A549 treated with DMSO at 1 μM for 4 hours (cell line): ENCODE results near the gene JMY. TPM values are rescaled to one million over a fixed set of nuclear protein-coding genes. Genes with fewer than 3 reads are reported as not detected.

Experiments used
- total RNA-seq: library from RNA; stranded (reverse); fragments of 200-300 nt; extraction: Qiagen RNA extraction; gene quantifications from 5 replicates; pipeline ENCODE4 v1.2.3, GENCODE V29; 2022; ENCODE audit warnings: low read depth

The JMY gene, protein sequence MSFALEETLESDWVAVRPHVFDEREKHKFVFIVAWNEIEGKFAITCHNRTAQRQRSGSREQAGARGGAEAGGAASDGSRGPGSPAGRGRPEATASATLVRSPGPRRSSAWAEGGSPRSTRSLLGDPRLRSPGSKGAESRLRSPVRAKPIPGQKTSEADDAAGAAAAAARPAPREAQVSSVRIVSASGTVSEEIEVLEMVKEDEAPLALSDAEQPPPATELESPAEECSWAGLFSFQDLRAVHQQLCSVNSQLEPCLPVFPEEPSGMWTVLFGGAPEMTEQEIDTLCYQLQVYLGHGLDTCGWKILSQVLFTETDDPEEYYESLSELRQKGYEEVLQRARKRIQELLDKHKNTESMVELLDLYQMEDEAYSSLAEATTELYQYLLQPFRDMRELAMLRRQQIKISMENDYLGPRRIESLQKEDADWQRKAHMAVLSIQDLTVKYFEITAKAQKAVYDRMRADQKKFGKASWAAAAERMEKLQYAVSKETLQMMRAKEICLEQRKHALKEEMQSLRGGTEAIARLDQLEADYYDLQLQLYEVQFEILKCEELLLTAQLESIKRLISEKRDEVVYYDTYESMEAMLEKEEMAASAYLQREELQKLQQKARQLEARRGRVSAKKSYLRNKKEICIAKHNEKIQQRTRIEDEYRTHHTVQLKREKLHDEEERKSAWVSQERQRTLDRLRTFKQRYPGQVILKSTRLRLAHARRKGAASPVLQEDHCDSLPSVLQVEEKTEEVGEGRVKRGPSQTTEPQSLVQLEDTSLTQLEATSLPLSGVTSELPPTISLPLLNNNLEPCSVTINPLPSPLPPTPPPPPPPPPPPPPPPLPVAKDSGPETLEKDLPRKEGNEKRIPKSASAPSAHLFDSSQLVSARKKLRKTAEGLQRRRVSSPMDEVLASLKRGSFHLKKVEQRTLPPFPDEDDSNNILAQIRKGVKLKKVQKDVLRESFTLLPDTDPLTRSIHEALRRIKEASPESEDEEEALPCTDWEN
- 2.9 to 4.3 TPM (median 3.9 TPM) in 5 replicates for total RNA-seq

DNA sequence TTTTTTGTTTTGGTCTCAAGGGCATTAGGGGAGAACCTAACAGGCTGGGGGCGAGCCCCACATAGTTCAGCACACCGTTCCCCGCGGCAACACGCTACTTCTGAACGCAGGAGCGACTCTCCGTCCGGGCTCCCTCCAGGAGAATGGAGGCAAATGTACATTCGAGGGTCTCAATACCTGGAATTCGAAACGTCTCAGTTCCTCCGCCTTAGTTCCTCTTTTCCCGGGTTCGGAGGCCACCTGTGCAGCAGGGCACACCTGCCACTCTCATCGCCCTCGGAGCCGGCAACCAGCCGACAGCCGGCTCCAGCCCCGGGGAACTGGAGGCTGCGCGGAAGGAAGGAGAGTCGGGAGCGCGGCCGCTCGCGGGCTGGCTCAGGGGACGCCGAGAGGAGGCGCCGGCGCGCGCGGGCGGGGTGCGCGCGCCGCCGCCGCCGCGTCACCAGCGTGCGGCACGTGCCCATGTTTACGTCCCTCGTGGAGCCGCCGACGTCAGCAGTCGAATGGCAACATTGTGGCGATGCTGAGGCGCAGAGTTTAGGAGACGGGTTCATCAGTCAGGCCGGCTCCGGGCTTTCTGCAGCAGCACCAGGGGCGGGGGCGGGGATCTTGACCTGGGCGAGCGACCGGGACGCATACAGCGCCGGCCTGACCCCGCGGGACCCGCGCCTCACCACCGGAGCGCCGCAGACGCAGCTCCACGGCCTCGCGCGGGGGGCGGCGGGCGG lies at the start of gene JMY:
TSS of gene JMY (plus strand) at position 498 of the 728 bp plus-strand sequence. CDS start 520 bp downstream, outside the sequence.

Other genes starting within 250 kb of the JMY start
- not detected in 5 replicates for gene DMGDH, start 166.5 kb upstream of the JMY start, total RNA-seq
- not detected in 5 replicates for gene BHMT2, start 166.4 kb upstream of the JMY start, total RNA-seq
- not detected in 5 replicates for gene BHMT, start 124.3 kb upstream of the JMY start, total RNA-seq